Measurements from ENCODE around the gene COL23A1.

The COL23A1 gene

GRCh38 chr5:178209334-178210072, 380.7 kb downstream of the COL23A1 start:
- no peak for DNase-seq (ENCODE audit: low read depth, low spot score)
- TF ChIP-seq FOXP2 (optimal IDR thresholded peaks at IDR 0.05; ENCODE audit: control extremely low read depth, extremely low read length, insufficient read depth) (no peak), EZH2 (IDR thresholded peaks at IDR 0.05) (no peak), POLR2AphosphoS5 (IDR thresholded peaks at IDR 0.05; ENCODE audit: borderline replicate concordance, low read depth, low read length) (no peak; the same call in 1 of the 2 replicates)
- Histone ChIP-seq H3K27ac (no peak overlapping the region), H3K4me3 (no peak overlapping the region), H3K9ac (ENCODE audit: insufficient read length) (no peak overlapping the region), H3K9me3 (ENCODE audit: low read depth, low read length) (no peaks in the 10 kb centered on the region), H3K36me3 (ENCODE audit: insufficient read depth, low read length) (peaks cover 91% of the 10 kb centered on the region)

- no peak overlapping the region for H3K4me3 ChIP-seq
- no peak for TF ChIP-seq EZH2 (IDR thresholded peaks at IDR 0.05)
- peak; percentile 9; the same call in 1 of the 2 replicates for TF ChIP-seq POLR2AphosphoS5 (IDR thresholded peaks at IDR 0.05; ENCODE audit: borderline replicate concordance, low read depth, low read length)
- TF ChIP-seq FOXP2 (optimal IDR thresholded peaks at IDR 0.05; ENCODE audit: control extremely low read depth, extremely low read length, insufficient read depth): no peak
- no peak overlapping the region for H3K9ac ChIP-seq (ENCODE audit: insufficient read length)
- peaks cover 85% of the 10 kb centered on the region for H3K36me3 ChIP-seq (ENCODE audit: insufficient read depth, low read length)
- H3K27ac ChIP-seq: 0 out of 2 replicates have a peak overlapping the region, but pooled peaks have one; percentile 6
- no peak for DNase-seq (ENCODE audit: low read depth, low spot score)
- H3K9me3 ChIP-seq (ENCODE audit: low read depth, low read length): no peaks in the 10 kb centered on the region
Measured at GRCh38 chr5:178208540-178209227, 381.5 kb downstream of the COL23A1 start.

DNA sequence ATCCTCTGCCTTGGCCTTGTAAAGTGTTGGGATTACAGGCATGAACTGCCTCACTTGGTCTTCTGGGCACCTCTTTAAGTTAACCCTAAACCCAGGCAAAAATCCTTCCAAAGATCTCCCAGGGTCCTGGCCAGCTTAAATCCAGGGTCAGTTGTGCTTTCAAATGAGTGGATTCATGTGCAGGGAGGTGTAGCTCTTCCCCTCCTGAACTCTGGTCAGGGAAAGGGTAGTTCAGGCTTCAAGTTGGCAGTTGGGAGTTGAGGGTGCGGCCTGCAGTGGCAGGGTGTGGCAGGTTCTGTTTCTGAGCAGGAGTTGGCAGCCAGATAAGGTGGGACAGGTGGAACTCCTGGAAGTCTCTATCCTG, 382.3 kb downstream of the COL23A1 start:
- 0 out of 2 replicates have a peak overlapping the region, but pooled peaks have one; percentile 7 for H3K27ac ChIP-seq
- H3K4me3 ChIP-seq: no peak overlapping the region
- no peak for DNase-seq (ENCODE audit: low read depth, low spot score)
- peaks cover 77% of the 10 kb centered on the region for H3K36me3 ChIP-seq (ENCODE audit: insufficient read depth, low read length)
- no peaks in the 10 kb centered on the region for H3K9me3 ChIP-seq (ENCODE audit: low read depth, low read length)
- TF ChIP-seq EZH2 (IDR thresholded peaks at IDR 0.05): no peak
- no peak; the same call in 1 of the 2 replicates for TF ChIP-seq POLR2AphosphoS5 (IDR thresholded peaks at IDR 0.05; ENCODE audit: borderline replicate concordance, low read depth, low read length)
- no peak for TF ChIP-seq FOXP2 (optimal IDR thresholded peaks at IDR 0.05; ENCODE audit: control extremely low read depth, extremely low read length, insufficient read depth)
- H3K9ac ChIP-seq (ENCODE audit: insufficient read length): no peak overlapping the region

- Histone ChIP-seq H3K9ac (ENCODE audit: insufficient read length) (no peak overlapping the region), H3K4me3 (peak overlapping the region; percentile 24; the same call in 1 of the 2 replicates)
Measured at GRCh38 chr5:178207183-178207916, 382.8 kb downstream of the COL23A1 start.

DNA sequence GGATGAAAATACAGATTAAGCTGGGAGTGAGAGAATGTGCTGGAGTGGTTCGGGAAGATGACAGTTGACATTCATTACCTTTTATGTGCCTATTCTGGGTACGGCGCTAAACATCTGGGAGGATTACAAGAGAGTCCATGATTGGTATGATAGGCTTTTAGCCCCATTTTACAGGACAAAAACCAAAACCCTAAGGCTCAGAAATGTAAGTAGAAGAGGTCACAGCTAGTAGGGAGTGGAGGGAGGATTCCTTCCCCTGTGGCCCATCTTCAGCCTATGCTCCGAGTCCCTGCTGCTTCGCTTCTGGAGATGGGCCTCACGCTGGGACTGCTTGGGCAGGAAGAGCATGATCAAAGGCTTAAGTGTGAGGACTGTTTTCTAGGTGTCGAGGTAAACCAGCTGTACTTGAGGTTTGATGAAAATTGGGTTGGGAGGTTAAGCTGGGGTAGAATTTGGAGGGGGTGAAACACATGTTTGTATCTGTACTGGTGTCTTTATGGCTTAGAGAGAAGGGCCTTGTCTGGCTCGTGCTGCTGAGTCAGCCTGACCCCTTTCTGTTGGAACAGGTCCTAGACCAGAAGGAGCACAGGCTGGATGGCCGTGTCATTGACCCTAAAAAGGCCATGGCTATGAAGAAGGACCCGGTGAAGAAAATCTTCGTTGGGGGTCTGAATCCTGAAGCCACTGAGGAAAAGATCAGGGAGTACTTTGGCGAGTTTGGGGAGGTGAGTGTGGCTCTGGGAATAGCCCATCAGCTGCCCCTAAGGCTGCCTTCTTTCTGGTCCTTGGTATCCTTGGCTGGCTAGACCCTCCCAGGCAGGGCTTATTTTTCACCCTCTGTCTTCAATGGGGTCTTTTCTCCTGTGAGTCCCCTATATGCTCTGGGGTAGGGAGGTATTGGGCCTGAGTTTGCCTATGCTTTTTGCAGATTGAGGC, 383.8 kb downstream of the COL23A1 start:
- TF ChIP-seq FOXP2 (optimal IDR thresholded peaks at IDR 0.05; ENCODE audit: control extremely low read depth, extremely low read length, insufficient read depth) (no peak), POLR2AphosphoS5 (IDR thresholded peaks at IDR 0.05; ENCODE audit: borderline replicate concordance, low read depth, low read length) (no peak; the same call in 1 of the 2 replicates), EZH2 (IDR thresholded peaks at IDR 0.05) (no peak)
- no peaks in the 10 kb centered on the region for H3K9me3 ChIP-seq (ENCODE audit: low read depth, low read length)
- H3K27ac ChIP-seq: no peak overlapping the region
- H3K4me3 ChIP-seq: peak overlapping the region; percentile 100
- H3K9ac ChIP-seq (ENCODE audit: insufficient read length): peak overlapping the region; percentile 97
- no peak for DNase-seq (ENCODE audit: low read depth, low spot score)
- H3K36me3 ChIP-seq (ENCODE audit: insufficient read depth, low read length): peaks cover 63% of the 10 kb centered on the region

More at GRCh38 chr5:178207183-178207916, 382.8 kb downstream of the COL23A1 start:
- Histone ChIP-seq H3K27ac (0 out of 2 replicates have a peak overlapping the region, but pooled peaks have one; percentile 7), H3K9me3 (ENCODE audit: low read depth, low read length) (no peaks in the 10 kb centered on the region), H3K36me3 (ENCODE audit: insufficient read depth, low read length) (peaks cover 72% of the 10 kb centered on the region)
- no peak for DNase-seq (ENCODE audit: low read depth, low spot score)
- 0 out of 2 replicates have a peak, but pooled peaks have one; percentile 8 for TF ChIP-seq POLR2AphosphoS5 (IDR thresholded peaks at IDR 0.05; ENCODE audit: borderline replicate concordance, low read depth, low read length)
- TF ChIP-seq EZH2 (IDR thresholded peaks at IDR 0.05): no peak

- peak overlapping the region; percentile 97 for H3K9ac ChIP-seq (ENCODE audit: insufficient read length)
- H3K36me3 ChIP-seq (ENCODE audit: insufficient read depth, low read length): peaks cover 55% of the 10 kb centered on the region
- H3K9me3 ChIP-seq (ENCODE audit: low read depth, low read length): no peaks in the 10 kb centered on the region
- TF ChIP-seq POLR2AphosphoS5 (IDR thresholded peaks at IDR 0.05; ENCODE audit: borderline replicate concordance, low read depth, low read length) (no peak), EZH2 (IDR thresholded peaks at IDR 0.05) (no peak), FOXP2 (optimal IDR thresholded peaks at IDR 0.05; ENCODE audit: control extremely low read depth, extremely low read length, insufficient read depth) (no peak)
- DNase-seq (ENCODE audit: low read depth, low spot score): no peak
- H3K27ac ChIP-seq: no peak overlapping the region
- H3K4me3 ChIP-seq: peak overlapping the region; percentile 100
Measured at GRCh38 chr5:178205749-178206047, 384.5 kb downstream of the COL23A1 start.

DNA sequence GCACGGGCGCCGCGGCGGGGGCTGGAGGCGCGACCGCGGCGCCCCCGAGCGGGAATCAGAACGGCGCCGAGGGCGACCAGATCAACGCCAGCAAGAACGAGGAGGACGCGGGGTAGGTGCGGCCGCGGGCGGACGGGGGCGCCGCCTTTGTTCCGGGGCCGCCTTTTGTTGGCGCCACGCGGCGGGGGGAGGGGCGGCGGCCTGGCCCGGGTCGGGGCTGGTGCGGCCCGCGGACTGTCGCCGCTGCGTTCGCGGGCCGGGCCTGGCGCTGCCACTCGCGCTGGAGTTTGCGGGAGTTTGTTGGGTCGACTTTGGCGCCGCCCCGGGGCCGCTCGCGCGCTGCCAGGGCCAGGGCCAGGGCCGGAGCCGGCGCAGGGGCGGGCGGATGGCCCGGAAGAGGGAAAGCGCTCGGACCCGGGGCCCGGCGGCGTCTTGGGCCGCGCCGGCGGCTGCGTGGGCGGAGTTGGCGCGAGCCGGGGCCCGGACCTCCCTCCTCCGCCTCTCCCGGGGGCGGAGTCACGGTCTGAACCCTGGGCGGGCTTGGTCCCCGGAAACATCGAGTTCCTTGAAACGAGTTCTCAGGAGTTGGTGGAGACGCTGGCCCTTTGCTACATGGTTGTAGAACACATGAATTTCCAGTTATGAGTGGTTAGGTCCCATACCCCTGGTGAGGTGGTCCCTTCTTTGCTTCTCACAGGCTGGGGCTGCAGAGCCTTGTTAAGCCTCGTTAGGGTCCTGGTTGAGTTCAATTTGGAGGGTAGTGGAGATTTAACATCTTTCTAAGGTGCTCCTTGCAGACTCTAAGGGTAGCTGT, 385.1 kb downstream of the COL23A1 start:
- Histone ChIP-seq H3K9me3 (ENCODE audit: low read depth, low read length) (no peaks in the 10 kb centered on the region), H3K4me3 (peak overlapping the region; percentile 100), H3K27ac (peak overlapping the region; percentile 80), H3K36me3 (ENCODE audit: insufficient read depth, low read length) (peaks cover 50% of the 10 kb centered on the region), H3K9ac (ENCODE audit: insufficient read length) (peak overlapping the region; percentile 97)
- TF ChIP-seq FOXP2 (optimal IDR thresholded peaks at IDR 0.05; ENCODE audit: control extremely low read depth, extremely low read length, insufficient read depth): no peak
- TF ChIP-seq POLR2AphosphoS5 (IDR thresholded peaks at IDR 0.05; ENCODE audit: borderline replicate concordance, low read depth, low read length): peak; percentile 52; the same call in 1 of the 2 replicates
- TF ChIP-seq EZH2 (IDR thresholded peaks at IDR 0.05): no peak
- DNase-seq (ENCODE audit: low read depth, low spot score): no peak

Data from SK-N-MC (cell line).